SHP77 (cell line): Measurements from ENCODE around the gene ADAMTS19.
"Not testable (repeated sequence)": the region's sequence is repeated elsewhere in the genome, so short reads cannot be mapped to it uniquely, and the experiment has no call there.

Source experiments
- DNase-seq, 2 experiments: peaks; one replicate each; lab custom pipeline; 2025; lab: John Stamatoyannopoulos, UW

ADAMTS19 gene, protein sequence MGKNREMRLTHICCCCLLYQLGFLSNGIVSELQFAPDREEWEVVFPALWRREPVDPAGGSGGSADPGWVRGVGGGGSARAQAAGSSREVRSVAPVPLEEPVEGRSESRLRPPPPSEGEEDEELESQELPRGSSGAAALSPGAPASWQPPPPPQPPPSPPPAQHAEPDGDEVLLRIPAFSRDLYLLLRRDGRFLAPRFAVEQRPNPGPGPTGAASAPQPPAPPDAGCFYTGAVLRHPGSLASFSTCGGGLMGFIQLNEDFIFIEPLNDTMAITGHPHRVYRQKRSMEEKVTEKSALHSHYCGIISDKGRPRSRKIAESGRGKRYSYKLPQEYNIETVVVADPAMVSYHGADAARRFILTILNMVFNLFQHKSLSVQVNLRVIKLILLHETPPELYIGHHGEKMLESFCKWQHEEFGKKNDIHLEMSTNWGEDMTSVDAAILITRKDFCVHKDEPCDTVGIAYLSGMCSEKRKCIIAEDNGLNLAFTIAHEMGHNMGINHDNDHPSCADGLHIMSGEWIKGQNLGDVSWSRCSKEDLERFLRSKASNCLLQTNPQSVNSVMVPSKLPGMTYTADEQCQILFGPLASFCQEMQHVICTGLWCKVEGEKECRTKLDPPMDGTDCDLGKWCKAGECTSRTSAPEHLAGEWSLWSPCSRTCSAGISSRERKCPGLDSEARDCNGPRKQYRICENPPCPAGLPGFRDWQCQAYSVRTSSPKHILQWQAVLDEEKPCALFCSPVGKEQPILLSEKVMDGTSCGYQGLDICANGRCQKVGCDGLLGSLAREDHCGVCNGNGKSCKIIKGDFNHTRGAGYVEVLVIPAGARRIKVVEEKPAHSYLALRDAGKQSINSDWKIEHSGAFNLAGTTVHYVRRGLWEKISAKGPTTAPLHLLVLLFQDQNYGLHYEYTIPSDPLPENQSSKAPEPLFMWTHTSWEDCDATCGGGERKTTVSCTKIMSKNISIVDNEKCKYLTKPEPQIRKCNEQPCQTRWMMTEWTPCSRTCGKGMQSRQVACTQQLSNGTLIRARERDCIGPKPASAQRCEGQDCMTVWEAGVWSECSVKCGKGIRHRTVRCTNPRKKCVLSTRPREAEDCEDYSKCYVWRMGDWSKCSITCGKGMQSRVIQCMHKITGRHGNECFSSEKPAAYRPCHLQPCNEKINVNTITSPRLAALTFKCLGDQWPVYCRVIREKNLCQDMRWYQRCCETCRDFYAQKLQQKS

GRCh38 chr5:129459777-129460671 is at the start of gene ADAMTS19:
TSS of gene ADAMTS19 (plus strand) at chr5:129460298. CDS start at chr5:129460392, 94 bp downstream.
- no peak for DNase-seq

GRCh38 chr5:129410488-129410887 is 49.6 kb upstream of the ADAMTS19 start:
- DNase-seq, result no peak

DNA sequence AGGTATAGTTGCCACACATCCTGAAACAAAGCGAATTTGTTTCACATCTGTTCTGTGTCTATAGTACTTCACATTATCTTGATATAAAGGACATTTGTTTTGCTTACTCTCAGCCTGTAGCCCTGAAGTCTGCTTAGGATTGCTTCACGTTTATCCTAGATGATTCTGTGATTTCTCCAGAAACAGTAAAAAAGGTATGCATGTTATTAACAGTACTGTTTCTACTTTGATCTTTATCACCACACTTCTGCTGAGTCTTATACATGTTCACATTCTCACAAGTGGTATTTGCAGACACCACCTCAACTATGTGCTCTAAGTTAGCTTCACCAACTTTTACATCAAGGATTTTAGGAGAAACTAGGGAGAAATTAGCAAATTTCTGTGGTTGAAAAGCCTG is 47.4 kb upstream of the ADAMTS19 start:
- no peak for DNase-seq

DNA sequence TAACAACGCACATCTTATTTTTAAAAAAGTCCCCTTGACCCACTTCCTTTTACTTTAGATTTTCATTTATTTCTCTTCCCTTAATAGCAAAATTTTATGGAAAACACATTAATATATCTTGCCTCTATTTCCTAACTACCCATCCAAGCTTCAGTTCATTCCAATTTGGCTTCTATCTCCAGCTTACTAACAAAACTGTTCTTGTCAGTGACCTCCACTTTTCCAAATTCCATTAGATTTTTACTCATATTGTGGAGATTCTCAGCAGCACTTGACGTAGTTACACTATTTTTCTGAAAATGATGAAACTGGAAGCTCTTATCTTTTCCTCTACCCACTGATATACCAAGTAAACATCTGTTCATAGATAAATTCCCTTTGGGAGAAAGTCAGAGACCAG is 46.5 kb upstream of the ADAMTS19 start:
- no peak for DNase-seq

DNA sequence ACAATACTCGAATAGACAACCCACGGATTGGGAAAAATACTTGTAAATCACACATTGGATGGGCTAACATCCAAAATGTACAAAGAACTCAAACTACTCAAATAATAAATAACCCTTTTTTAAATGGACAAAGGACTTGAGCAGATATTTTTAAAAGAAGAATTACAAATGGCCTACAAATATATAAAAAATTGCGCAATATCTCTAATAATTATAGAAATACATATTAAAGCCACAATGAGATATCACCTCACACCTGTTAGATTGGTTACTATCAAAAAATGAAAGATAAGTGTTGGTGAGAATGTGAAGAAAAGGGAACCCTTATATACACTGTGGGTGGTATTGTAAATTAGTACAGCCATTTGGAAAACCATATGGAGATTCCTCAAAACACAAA is 40.8 kb upstream of the ADAMTS19 start:
- DNase-seq, result no peak

DNA sequence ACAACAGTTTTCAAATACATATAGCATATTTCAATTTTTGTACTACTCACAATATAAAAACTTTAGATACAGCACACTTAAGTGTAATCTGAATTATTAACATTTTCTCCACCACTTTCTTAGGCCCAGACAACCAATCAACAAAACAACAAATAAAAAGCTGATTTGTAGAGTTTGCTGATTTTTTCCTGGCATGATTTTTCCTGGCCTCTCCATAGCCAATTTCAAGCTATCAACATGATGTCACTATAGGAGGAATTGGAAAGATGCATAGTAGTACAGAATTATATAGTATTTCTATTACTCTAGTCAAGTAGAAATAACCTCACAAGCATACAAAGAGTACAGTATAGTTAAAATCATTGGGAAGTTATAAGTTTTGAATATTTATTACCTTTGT is 35.1 kb upstream of the ADAMTS19 start:
- no peak for DNase-seq

- DNase-seq, result no peak
Measured at GRCh38 chr5:129426071-129426470, 34.0 kb upstream of the ADAMTS19 start.

DNA sequence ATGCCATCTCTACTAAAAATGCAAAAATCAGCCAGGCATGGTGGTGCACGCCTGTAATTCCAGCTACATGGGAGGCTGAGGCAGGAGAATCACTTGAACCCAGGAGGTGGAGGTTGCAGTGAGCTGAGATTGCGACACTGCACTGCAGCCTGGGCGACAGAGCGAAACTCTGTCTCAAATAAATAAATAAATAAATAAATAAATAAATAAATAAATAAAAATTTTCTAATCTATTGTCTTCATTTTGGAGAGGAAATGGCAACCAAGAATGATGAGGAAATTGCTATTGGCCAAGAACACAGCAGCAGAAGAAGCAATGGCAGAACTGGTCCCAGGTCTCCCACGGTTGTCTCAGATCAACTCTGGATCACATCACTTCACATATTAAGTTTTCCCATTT is 31.5 kb upstream of the ADAMTS19 start:
- not testable (repeated sequence) for DNase-seq

- no peak for DNase-seq
Measured at GRCh38 chr5:129431406-129431805, 28.7 kb upstream of the ADAMTS19 start.

DNA sequence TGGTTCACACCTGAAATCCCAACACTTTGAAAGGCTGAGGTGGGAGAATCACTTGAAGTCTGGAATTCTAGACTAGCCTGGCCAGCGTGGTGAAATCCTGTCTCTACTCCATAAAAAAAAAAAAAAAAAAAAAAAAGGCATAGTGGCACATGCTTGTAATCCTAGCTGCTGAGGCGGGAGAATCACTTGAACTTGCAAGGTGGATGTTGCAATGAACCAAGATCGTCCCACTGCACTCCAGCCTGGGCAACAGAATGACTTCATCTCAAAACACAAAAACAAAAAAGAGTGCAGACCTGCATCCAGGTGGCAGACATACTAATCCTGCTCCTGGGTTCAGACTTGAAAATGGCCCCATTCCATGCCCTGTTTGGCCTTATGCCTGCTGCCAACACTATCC is 21.8 kb upstream of the ADAMTS19 start:
- DNase-seq, result no peak

DNA sequence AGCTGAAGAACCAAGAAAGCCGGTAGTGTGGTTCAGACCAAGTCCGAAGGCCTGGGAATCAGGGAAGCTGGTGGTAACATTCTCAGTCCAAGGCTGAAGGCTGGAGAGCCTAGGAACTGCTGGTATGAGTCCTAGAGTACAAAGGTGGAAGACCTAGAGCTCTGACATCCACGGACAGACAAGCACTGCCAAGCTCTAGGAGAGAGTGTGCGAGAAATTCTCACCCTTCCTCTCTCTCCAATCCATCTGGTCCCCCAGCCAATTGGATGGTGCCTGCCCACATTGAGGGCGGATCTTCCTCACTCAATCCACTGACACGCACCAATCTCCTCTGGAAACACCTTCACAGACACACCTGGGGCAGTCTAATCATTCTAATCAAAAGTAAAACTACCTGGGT is 19.7 kb upstream of the ADAMTS19 start:
- no peak for DNase-seq

GRCh38 chr5:129441096-129441495 is 19.0 kb upstream of the ADAMTS19 start:
- DNase-seq, result no peak

DNA sequence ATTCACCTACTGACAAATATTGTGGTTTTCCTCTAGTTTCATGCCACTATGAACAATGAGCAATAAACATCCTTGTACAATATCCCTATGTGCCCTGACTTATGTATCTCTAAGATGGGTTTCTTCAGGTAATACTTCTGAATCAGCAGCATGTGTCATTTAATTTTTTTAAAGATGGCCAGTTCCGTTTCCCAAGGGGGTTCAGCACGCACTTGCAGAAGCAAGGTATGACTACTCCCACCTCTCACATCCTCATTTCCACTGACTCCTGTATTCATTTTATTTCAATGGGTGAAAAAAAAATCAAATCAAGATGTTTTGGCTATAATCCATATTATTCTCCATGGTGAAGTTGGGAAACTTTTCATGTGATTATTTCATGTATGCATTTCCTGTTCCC is 14.7 kb upstream of the ADAMTS19 start:
- no peak for DNase-seq

GRCh38 chr5:129447968-129448367 is 12.1 kb upstream of the ADAMTS19 start:
- DNase-seq, result no peak

- DNase-seq, result no peak
Measured at GRCh38 chr5:129448654-129449053, 11.4 kb upstream of the ADAMTS19 start.

- no peak for DNase-seq
Measured at GRCh38 chr5:129454461-129454860, 5.6 kb upstream of the ADAMTS19 start.

- DNase-seq, result no peak
Measured at GRCh38 chr5:129459450-129459776, 685 bp upstream of the ADAMTS19 start.

DNA sequence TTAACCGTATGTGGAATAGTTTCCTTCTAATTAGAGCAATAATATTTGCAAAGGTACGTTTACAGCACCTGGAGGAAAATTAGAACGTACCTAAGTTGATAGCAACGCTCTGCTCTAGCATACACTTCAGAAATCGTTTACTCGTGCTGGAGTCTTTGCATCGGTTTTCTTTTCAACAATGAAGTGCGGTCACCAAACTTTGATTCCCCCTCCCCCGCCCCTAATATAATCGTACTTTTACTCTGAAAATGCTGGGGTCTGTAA is 506 bp downstream of the ADAMTS19 start:
- no peak for DNase-seq

DNA sequence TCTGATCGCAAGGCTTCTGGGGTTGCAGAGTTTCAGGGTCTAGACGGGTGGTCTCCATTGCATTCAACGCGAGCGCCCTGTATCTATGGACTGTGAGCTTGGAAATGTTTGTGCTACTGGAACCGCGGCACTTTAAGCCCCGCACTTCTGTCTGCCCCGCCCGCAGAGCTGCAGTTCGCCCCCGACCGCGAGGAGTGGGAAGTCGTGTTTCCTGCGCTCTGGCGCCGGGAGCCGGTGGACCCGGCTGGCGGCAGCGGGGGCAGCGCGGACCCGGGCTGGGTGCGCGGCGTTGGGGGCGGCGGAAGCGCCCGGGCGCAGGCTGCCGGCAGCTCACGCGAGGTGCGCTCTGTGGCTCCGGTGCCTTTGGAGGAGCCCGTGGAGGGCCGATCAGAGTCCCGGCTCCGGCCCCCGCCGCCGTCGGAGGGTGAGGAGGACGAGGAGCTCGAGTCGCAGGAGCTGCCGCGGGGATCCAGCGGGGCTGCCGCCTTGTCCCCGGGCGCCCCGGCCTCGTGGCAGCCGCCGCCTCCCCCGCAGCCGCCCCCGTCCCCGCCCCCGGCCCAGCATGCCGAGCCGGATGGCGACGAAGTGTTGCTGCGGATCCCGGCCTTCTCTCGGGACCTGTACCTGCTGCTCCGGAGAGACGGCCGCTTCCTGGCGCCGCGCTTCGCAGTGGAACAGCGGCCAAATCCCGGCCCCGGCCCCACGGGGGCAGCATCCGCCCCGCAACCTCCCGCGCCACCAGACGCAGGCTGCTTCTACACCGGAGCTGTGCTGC is 1.0 kb downstream of the ADAMTS19 start:
- no peak for DNase-seq

GRCh38 chr5:129461711-129462332 is 1.7 kb downstream of the ADAMTS19 start:
- DNase-seq, result no peak
